Natural killer cell (primary cell): ENCODE data around the gene MRPS18B. TPM values are rescaled to one million over a fixed set of nuclear protein-coding genes. Genes with fewer than 3 reads are reported as not detected.

ENCODE experiments used
- ATAC-seq, 3 donors: fragments of 150-1000 bp in 2 of 3; fragments of 200-7000 bp in 1 of 3; cut with Tn5 transposase; 1 replicate in 1 of 3; 2 replicates in 2 of 3; pipeline ENCODE4 v1.10.0; 2021; ENCODE audit warnings: mild to moderate bottlenecking in 2 of 3, moderate library complexity in 2 of 3
- DNase-seq, 2 donors: peaks; one replicate each; pipeline versions ENCODE4 v3.0.0 to v3.0.0-alpha.2; 2013 to 2021; ENCODE audit warnings: mixed read lengths in 1 of 2
- H3K27ac ChIP-seq: one replicate; pipeline ENCODE4 v1.5.1; 2013; ENCODE audit warnings: mild to moderate bottlenecking, low read length
- H3K27me3 ChIP-seq: one replicate; pipeline ENCODE4 v1.6.1; 2013; ENCODE audit warnings: low read length; ENCODE audit not compliant: control insufficient read depth, insufficient read depth
- H3K36me3 ChIP-seq: one replicate; pipeline ENCODE4 v1.6.1; 2013; ENCODE audit warnings: low read length; ENCODE audit not compliant: control insufficient read depth, insufficient read depth
- H3K4me1 ChIP-seq: one replicate; pipeline ENCODE4 v1.6.1; 2013; ENCODE audit warnings: low read length; ENCODE audit not compliant: control insufficient read depth, insufficient read depth
- H3K4me3 ChIP-seq: one replicate; pipeline ENCODE4 v1.5.1; 2013; ENCODE audit warnings: low read length
- H3K9me3 ChIP-seq: one replicate; pipeline ENCODE4 v1.6.1; 2013; ENCODE audit warnings: low read length; ENCODE audit not compliant: control insufficient read depth, insufficient read depth
- H3K27ac Mint-ChIP-seq, 2 donors: one replicate each; pipeline ENCODE4 v1.8.0; 2022; ENCODE audit warnings: mild to moderate bottlenecking in 2 of 2, mixed read lengths in 2 of 2, moderate library complexity in 1 of 2
- H3K27me3 Mint-ChIP-seq, 2 donors: one replicate each; pipeline ENCODE4 v1.8.0; 2022; ENCODE audit warnings: low read depth in 2 of 2, mixed read lengths in 2 of 2
- H3K36me3 Mint-ChIP-seq: one replicate; pipeline ENCODE4 v1.8.0; 2022; ENCODE audit warnings: mixed read lengths
- H3K4me1 Mint-ChIP-seq, 2 donors: one replicate each; pipeline ENCODE4 v1.8.0; 2022; ENCODE audit warnings: mixed read lengths in 2 of 2
- H3K4me3 Mint-ChIP-seq: one replicate; pipeline ENCODE4 v1.8.0; 2022; ENCODE audit warnings: mild to moderate bottlenecking, moderate library complexity, mixed read lengths
- H3K9me3 Mint-ChIP-seq, 2 donors: one replicate each; pipeline ENCODE4 v1.8.0; 2022; ENCODE audit warnings: mixed read lengths in 2 of 2
- CTCF ChIP-seq: fragments of 200-600 bp; IDR thresholded peaks from one replicate; pipeline ENCODE4 v1.8.0; 2022; ENCODE audit warnings: antibody characterized with exemption
- WGBS: methylation state at CpG from one replicate; pipeline ENCODE4 v1.1.7; 2013; ENCODE audit warnings: missing lambda C conversion rate; ENCODE audit not compliant: insufficient coverage; 5-methylcytosine and 5-hydroxymethylcytosine counted together
- intact Hi-C: fragments of 100-400 bp; cut with micrococcal nuclease; formaldehyde crosslinking; loops from one replicate; pipeline ENCODE4 v1.14.2; 2022
- total RNA-seq, 4 donors: library from RNA; stranded (reverse); fragments of 120-200 nt in 1 of 4; gene quantifications; one replicate each; pipeline versions ENCODE4 v1.2.3 to v1.2.4, GENCODE V29; 2013 to 2022

MRPS18B gene
- total RNA-seq, 3 donors from 2014 or later (not counting 1 experiment from before 2014, with no cell fraction given): 14.2 to 19.9 (median 16.6) TPM

GRCh38 chr6:30654798-30655742 lies 37.4 kb downstream of the MRPS18B start:
- ATAC-seq (no peak), DNase-seq (no peak)
- Mint-ChIP-seq H3K4me1 (no peaks in the 10 kb centered on the region), H3K9me3 (no peaks in the 10 kb centered on the region), H3K27ac (peak overlapping the region in 1 of 2 donors; percentile 35), H3K27me3 (no peaks in the 10 kb centered on the region), H3K36me3 (peaks cover 18% of the 10 kb centered on the region), H3K4me3 (no peak overlapping the region)
- no peak for TF ChIP-seq CTCF
- intact Hi-C loops: no loop called here
- Histone ChIP-seq H3K4me3 (no peak overlapping the region), H3K4me1 (no peaks in the 10 kb centered on the region), H3K27ac (no peak overlapping the region), H3K36me3 (peaks cover 87% of the 10 kb centered on the region), H3K27me3 (no peaks in the 10 kb centered on the region), H3K9me3 (no peaks in the 10 kb centered on the region)
- WGBS: 96% methylated on average over 19 of the region's 19 CpGs

- Histone ChIP-seq H3K27me3 (no peaks in the 10 kb centered on the region), H3K4me3 (no peak overlapping the region), H3K9me3 (no peaks in the 10 kb centered on the region), H3K36me3 (peaks cover 91% of the 10 kb centered on the region), H3K4me1 (no peaks in the 10 kb centered on the region), H3K27ac (no peak overlapping the region)
- no peak for ATAC-seq
- peaks cover 18% of the 10 kb centered on the region for H3K36me3 Mint-ChIP-seq
- H3K4me3 Mint-ChIP-seq: no peak overlapping the region
- no peaks in the 10 kb centered on the region for H3K9me3 Mint-ChIP-seq
- 99% methylated on average over 3 of the region's 3 CpGs for WGBS
- no peak for TF ChIP-seq CTCF
- intact Hi-C loops: no loop called here
- no peaks in the 10 kb centered on the region for H3K27me3 Mint-ChIP-seq
- H3K27ac Mint-ChIP-seq: peak overlapping the region in 1 of 2 donors; percentile 35
- no peak for DNase-seq
- H3K4me1 Mint-ChIP-seq: no peaks in the 10 kb centered on the region
Measured at GRCh38 chr6:30655743-30656094, 38.1 kb downstream of the MRPS18B start.

GRCh38 chr6:30656513-30656912 lies 38.9 kb downstream of the MRPS18B start:
- no peak overlapping the region for H3K27ac Mint-ChIP-seq
- intact Hi-C loops: no loop called here
- no peaks in the 10 kb centered on the region for H3K27me3 Mint-ChIP-seq
- WGBS: 83% methylated on average over 7 of the region's 7 CpGs
- H3K4me1 ChIP-seq: no peaks in the 10 kb centered on the region
- no peak overlapping the region for H3K4me3 ChIP-seq
- ATAC-seq (no peak), DNase-seq (no peak)
- no peaks in the 10 kb centered on the region for H3K4me1 Mint-ChIP-seq
- no peaks in the 10 kb centered on the region for H3K9me3 ChIP-seq
- H3K36me3 ChIP-seq: peaks cover 89% of the 10 kb centered on the region
- H3K36me3 Mint-ChIP-seq: peaks cover 20% of the 10 kb centered on the region
- H3K27ac ChIP-seq: no peak overlapping the region
- no peaks in the 10 kb centered on the region for H3K9me3 Mint-ChIP-seq
- H3K27me3 ChIP-seq: no peaks in the 10 kb centered on the region
- no peak overlapping the region for H3K4me3 Mint-ChIP-seq
- no peak for TF ChIP-seq CTCF
